Activated CD4-positive, alpha-beta T cell treated with anti-CD3 and anti-CD28 coated beads for 36 hours (primary cell): Measurements from ENCODE around the gene PRKAG3. TPM values are rescaled to one million over a fixed set of nuclear protein-coding genes. Genes with fewer than 3 reads are reported as not detected.
A peak's percentile ranks its signal among the peaks of the same experiment; 100 is the strongest.

Experiments used
- ATAC-seq: fragments of 200-7000 bp; cut with Tn5 transposase; one replicate; pipeline ENCODE4 v1.10.0; 2021; ENCODE audit warnings: mild to moderate bottlenecking, moderate library complexity
- CTCF ChIA-PET: fragments of 350-600 bp; sonication (Branson Sonifier 250); formaldehyde crosslinking; loops from one replicate; lab custom pipeline; 2021; ENCODE audit warnings: antibody characterized with exemption; lab: Charles Lee
- POLR2A ChIA-PET: fragments of 350-600 bp; sonication (Branson Sonifier 250); formaldehyde crosslinking; loops from one replicate; lab custom pipeline; 2021; ENCODE audit warnings: antibody characterized with exemption, inconsistent platforms; lab: Charles Lee
- DNase-seq: peaks from one replicate; pipeline ENCODE4 v3.0.0-alpha.2; 2020
- H3K27ac Mint-ChIP-seq: one replicate; pipeline ENCODE4 v1.8.0; 2021; ENCODE audit warnings: mixed read lengths
- H3K27me3 Mint-ChIP-seq: one replicate; pipeline ENCODE4 v1.8.0; 2021; ENCODE audit warnings: mixed read lengths
- H3K36me3 Mint-ChIP-seq: one replicate; pipeline ENCODE4 v1.8.0; 2021; ENCODE audit warnings: low read depth, mixed read lengths
- H3K4me1 Mint-ChIP-seq: one replicate; pipeline ENCODE4 v1.8.0; 2021; ENCODE audit warnings: mixed read lengths
- H3K4me3 Mint-ChIP-seq: one replicate; pipeline ENCODE4 v1.8.0; 2021; ENCODE audit warnings: mild to moderate bottlenecking, moderate library complexity, mixed read lengths
- H3K9me3 Mint-ChIP-seq: one replicate; pipeline ENCODE4 v1.8.0; 2021; ENCODE audit warnings: low read depth, mixed read lengths
- intact Hi-C, 2 experiments: fragments of 100-400 bp; cut with DNase I in 1 of 2; cut with micrococcal nuclease in 1 of 2; formaldehyde crosslinking; loops; one replicate each; pipeline versions ENCODE4 v1.14.2 to v1.15.1; 2022 to 2024; cut with DNase I, micrococcal nuclease
- total RNA-seq, 2 experiments: library from RNA; stranded (reverse); gene quantifications; one replicate each; pipeline ENCODE4 v1.2.3, GENCODE V29; 2021

Gene PRKAG3
- total RNA-seq, 2 experiments from 2014 or later = not detected

- ChIA-PET CTCF (interaction anchor here (0.6 to 1.2 kb wide), 4 partner anchors 10 to 140 kb away, joined by 3 to 5 read pairs (median 3); no protein-coding TSS in a partner anchor), POLR2A (no interaction called here)
- peaks cover 15% of the 10 kb centered on the region for H3K4me1 Mint-ChIP-seq
- peaks cover 45% of the 10 kb centered on the region for H3K27me3 Mint-ChIP-seq
- no peak overlapping the region for H3K4me3 Mint-ChIP-seq
- ATAC-seq = no peak
- DNase-seq = no peak
- no peak overlapping the region for H3K27ac Mint-ChIP-seq
- no peaks in the 10 kb centered on the region for H3K36me3 Mint-ChIP-seq
- intact Hi-C loops = no loop called here
- no peaks in the 10 kb centered on the region for H3K9me3 Mint-ChIP-seq
Measured at GRCh38 chr2:218863021-218863520, 31.5 kb upstream of the PRKAG3 start.

- DNase-seq (no peak), ATAC-seq (no peak)
- ChIA-PET CTCF (interaction anchor here (0.6 to 4.0 kb wide), 5 partner anchors 10 to 37 kb away, joined by 3 to 29 read pairs (median 5); no protein-coding TSS in a partner anchor), POLR2A (no interaction called here)
- Mint-ChIP-seq H3K9me3 (no peaks in the 10 kb centered on the region), H3K27ac (no peak overlapping the region), H3K4me1 (peaks cover 15% of the 10 kb centered on the region), H3K27me3 (peaks cover 52% of the 10 kb centered on the region), H3K4me3 (no peak overlapping the region), H3K36me3 (no peaks in the 10 kb centered on the region)
- intact Hi-C loops = no loop called here
Measured at GRCh38 chr2:218861645-218862318, 30.2 kb upstream of the PRKAG3 start.

GRCh38 chr2:218860950-218861381 is 29.4 kb upstream of the PRKAG3 start:
- no peaks in the 10 kb centered on the region for H3K36me3 Mint-ChIP-seq
- DNase-seq (no peak), ATAC-seq (no peak)
- no peak overlapping the region for H3K4me3 Mint-ChIP-seq
- ChIA-PET POLR2A (no interaction called here), CTCF (interaction anchor here (0.6 to 4.0 kb wide), 8 partner anchors 9 to 119 kb away, joined by 3 to 29 read pairs (median 4); no protein-coding TSS in a partner anchor)
- H3K4me1 Mint-ChIP-seq = peaks cover 15% of the 10 kb centered on the region
- intact Hi-C loops = no loop called here
- H3K27ac Mint-ChIP-seq = no peak overlapping the region
- no peaks in the 10 kb centered on the region for H3K9me3 Mint-ChIP-seq
- H3K27me3 Mint-ChIP-seq = peaks cover 60% of the 10 kb centered on the region

- Mint-ChIP-seq H3K27ac (no peak overlapping the region), H3K4me1 (peaks cover 15% of the 10 kb centered on the region), H3K4me3 (peak overlapping the region; percentile 28), H3K36me3 (no peaks in the 10 kb centered on the region), H3K27me3 (peaks cover 65% of the 10 kb centered on the region), H3K9me3 (no peaks in the 10 kb centered on the region)
- CTCF ChIA-PET = interaction anchor here (0.6 to 4.0 kb wide), 11 partner anchors 9 to 180 kb away, joined by 3 to 29 read pairs (median 3); no protein-coding TSS in a partner anchor
- intact Hi-C loops = no loop called here
- DNase-seq (no peak), ATAC-seq (no peak)
- POLR2A ChIA-PET = no interaction called here
Measured at GRCh38 chr2:218859988-218860831, 28.6 kb upstream of the PRKAG3 start.

GRCh38 chr2:218859556-218859987 is 28.0 kb upstream of the PRKAG3 start, which contains the start of gene WNT6:
Gene WNT6, plus strand, starts transcription at chr2:218859805. Its CDS starts 233 bp downstream, at chr2:218860038.
- H3K27ac Mint-ChIP-seq = no peak within 1 kb of the TSS
- peaks cover 15% of the 10 kb centered on the region for H3K4me1 Mint-ChIP-seq
- DNase-seq = peak; percentile 28
- H3K4me3 Mint-ChIP-seq = peak within 1 kb of the TSS; percentile 28
- H3K36me3 Mint-ChIP-seq = no peaks in the 10 kb centered on the region
- ATAC-seq = peak; percentile 56
- peaks cover 71% of the 10 kb centered on the region for H3K27me3 Mint-ChIP-seq
- intact Hi-C loops = no loop called here
- ChIA-PET CTCF (interaction anchor here (1.0 to 4.0 kb wide), 3 partner anchors 9 to 120 kb away, joined by 3 to 29 read pairs (median 3); no protein-coding TSS in a partner anchor), POLR2A (no interaction called here)
- no peaks in the 10 kb centered on the region for H3K9me3 Mint-ChIP-seq

- DNase-seq (no peak), ATAC-seq (no peak)
- Mint-ChIP-seq H3K36me3 (no peaks in the 10 kb centered on the region), H3K27me3 (peaks cover 76% of the 10 kb centered on the region), H3K27ac (no peak overlapping the region), H3K9me3 (no peaks in the 10 kb centered on the region), H3K4me1 (peaks cover 15% of the 10 kb centered on the region), H3K4me3 (no peak overlapping the region)
- intact Hi-C loops = no loop called here
- ChIA-PET CTCF (interaction anchor here (0.6 to 4.0 kb wide), 8 partner anchors 17 to 546 kb away, joined by 3 to 29 read pairs (median 4); no protein-coding TSS in a partner anchor), POLR2A (no interaction called here)
Measured at GRCh38 chr2:218858671-218859555, 27.3 kb upstream of the PRKAG3 start.

GRCh38 chr2:218858138-218858445 is 26.5 kb upstream of the PRKAG3 start:
- no peak for DNase-seq
- no peak for ATAC-seq
- ChIA-PET CTCF (interaction anchor here (0.6 to 4.0 kb wide), 6 partner anchors 18 to 135 kb away, joined by 3 to 29 read pairs (median 4); no protein-coding TSS in a partner anchor), POLR2A (no interaction called here)
- peaks cover 15% of the 10 kb centered on the region for H3K4me1 Mint-ChIP-seq
- H3K4me3 Mint-ChIP-seq = no peak overlapping the region
- intact Hi-C loops = no loop called here
- no peaks in the 10 kb centered on the region for H3K9me3 Mint-ChIP-seq
- no peaks in the 10 kb centered on the region for H3K36me3 Mint-ChIP-seq
- H3K27me3 Mint-ChIP-seq = peaks cover 78% of the 10 kb centered on the region
- no peak overlapping the region for H3K27ac Mint-ChIP-seq

- POLR2A ChIA-PET = no interaction called here
- peaks cover 74% of the 10 kb centered on the region for H3K27me3 Mint-ChIP-seq
- H3K4me1 Mint-ChIP-seq = peaks cover 15% of the 10 kb centered on the region
- no peak overlapping the region for H3K27ac Mint-ChIP-seq
- CTCF ChIA-PET = interaction anchor here (0.6 to 4.0 kb wide), 5 partner anchors 18 to 507 kb away, joined by 3 to 29 read pairs (median 4); no protein-coding TSS in a partner anchor
- no peaks in the 10 kb centered on the region for H3K9me3 Mint-ChIP-seq
- H3K36me3 Mint-ChIP-seq = no peaks in the 10 kb centered on the region
- intact Hi-C loops = no loop called here
- ATAC-seq (no peak), DNase-seq (no peak)
- H3K4me3 Mint-ChIP-seq = no peak overlapping the region
Measured at GRCh38 chr2:218857371-218858137, 26.0 kb upstream of the PRKAG3 start.

- intact Hi-C loops = no loop called here
- no peak for DNase-seq
- no peak overlapping the region for H3K27ac Mint-ChIP-seq
- CTCF ChIA-PET = interaction anchor here (1.5 to 1.6 kb wide), 2 partner anchors 42 to 123 kb away, joined by 4 to 5 read pairs; no protein-coding TSS in a partner anchor
- H3K4me3 Mint-ChIP-seq = no peak overlapping the region
- H3K9me3 Mint-ChIP-seq = no peaks in the 10 kb centered on the region
- peaks cover 72% of the 10 kb centered on the region for H3K27me3 Mint-ChIP-seq
- ATAC-seq = no peak
- no peaks in the 10 kb centered on the region for H3K36me3 Mint-ChIP-seq
- POLR2A ChIA-PET = no interaction called here
- H3K4me1 Mint-ChIP-seq = peaks cover 15% of the 10 kb centered on the region
Measured at GRCh38 chr2:218856896-218857243, 25.3 kb upstream of the PRKAG3 start.
